HCT116 (cell line): ENCODE results near the gene CMC2. TPM values are rescaled to one million over a fixed set of nuclear protein-coding genes. Genes with fewer than 3 reads are reported as not detected.

ENCODE experiments used
- ATAC-seq: fragments of 200-7000 bp; cut with Tn5 transposase; 2 replicates; pipeline ENCODE4 v1.9.1; 2020; ENCODE audit warnings: mild to moderate bottlenecking, moderate library complexity
- BruUV-seq: library from RNA; stranded (reverse); fragments of 400-500 nt; replicated peaks from 2 replicates; lab custom pipeline; 2021; lab: Mats Ljungman, UMichigan
- CTCF ChIA-PET: fragments of 300-600 bp; sonication (Branson Sonifier 250); formaldehyde crosslinking; loops from one replicate; lab custom pipeline; 2021; ENCODE audit warnings: antibody characterized with exemption; lab: Charles Lee
- POLR2A ChIA-PET: fragments of 300-600, 350-600 bp; sonication (Branson Sonifier 250); formaldehyde crosslinking; loops from one replicate; lab custom pipeline; 2021; ENCODE audit warnings: antibody characterized with exemption; lab: Charles Lee
- RAD21 ChIA-PET, 2 experiments: fragments of 300-600 bp; sonication (Branson Sonifier 250); formaldehyde crosslinking; loops; one replicate each; lab custom pipeline; 2023; ENCODE audit warnings: low total read pairs in 2 of 2; ENCODE audit not compliant: uncharacterized antibody in 2 of 2, unreplicated experiment in 2 of 2, low non-redundant PET in 1 of 2; lab: Charles Lee
- DNase-seq: peaks from one replicate; pipeline ENCODE4 v3.0.0-alpha.2; 2010; ENCODE audit warnings: low read depth, low spot score
- H2AFZ ChIP-seq: fragments of 200-600 bp; shearing (Covaris generic), sonication (generic); 2 replicates; pipeline ENCODE4 v1.6.1; 2017; ENCODE audit warnings: low read depth, mixed run types, mixed read lengths, antibody characterized with exemption, low read length; ENCODE audit not compliant: poor library complexity, severe bottlenecking
- H3K27ac ChIP-seq: 2 replicates; pipeline ENCODE4 v1.5.1; 2012; ENCODE audit warnings: low read depth, low read length
- H3K27me3 ChIP-seq: fragments of 200-600 bp; sonication (generic); 2 replicates; pipeline ENCODE4 v1.6.1; 2016; ENCODE audit warnings: mixed run types, low read length, mixed read lengths; ENCODE audit not compliant: insufficient read depth
- H3K36me3 ChIP-seq, 2 experiments: fragments of 200-500 bp in 1 of 2; fragments of 200-600 bp in 1 of 2; sonication (Bioruptor generic) in 1 of 2; sonication (generic) in 1 of 2; 2 replicates each; pipeline versions ENCODE4 v1.5.1 to v1.6.1; 2014 to 2016; ENCODE audit warnings: low read length in 2 of 2, inconsistent platforms in 1 of 2, mixed read lengths in 1 of 2, mixed run types in 1 of 2; ENCODE audit not compliant: insufficient read depth in 2 of 2, control insufficient read depth in 1 of 2
- H3K4me1 ChIP-seq, 2 experiments: fragments of 200-600 bp in 1 of 2; sonication (generic) in 1 of 2; 2 replicates each; pipeline versions ENCODE4 v1.5.1 to v1.6.1; 2012 to 2017; ENCODE audit warnings: low read length in 2 of 2, inconsistent platforms in 1 of 2, mild to moderate bottlenecking in 1 of 2, mixed read lengths in 1 of 2, mixed run types in 1 of 2, moderate library complexity in 1 of 2; ENCODE audit not compliant: insufficient read depth in 2 of 2, control insufficient read depth in 1 of 2
- H3K4me2 ChIP-seq: fragments of 200-600 bp; sonication (generic); 2 replicates; pipeline ENCODE4 v1.6.1; 2017; ENCODE audit warnings: mixed run types, low read length, mixed read lengths
- H3K4me3 ChIP-seq, 2 experiments: fragments of 200-600 bp in 1 of 2; sonication (generic) in 1 of 2; replicated peaks in 1 of 2; 2 replicates each; pipeline ENCODE4 v1.5.1; 2011 to 2016; ENCODE audit warnings: low read length in 2 of 2, control low read depth in 1 of 2, low read depth in 1 of 2, mild to moderate bottlenecking in 1 of 2, mixed read lengths in 1 of 2, mixed run types in 1 of 2
- H3K79me2 ChIP-seq: fragments of 200-600 bp; sonication (generic); 2 replicates; pipeline ENCODE4 v1.6.1; 2017; ENCODE audit warnings: mild to moderate bottlenecking, mixed run types, low read length, moderate library complexity, mixed read lengths; ENCODE audit not compliant: insufficient read depth
- H3K9ac ChIP-seq: fragments of 200-600 bp; sonication (generic); 2 replicates; pipeline ENCODE4 v1.6.1; 2016; ENCODE audit warnings: low read length, mixed read lengths
- H3K9me2 ChIP-seq: fragments of 200-600 bp; sonication (generic), shearing (Covaris generic); 2 replicates; pipeline ENCODE4 v1.6.1; 2017; ENCODE audit warnings: mixed run types, mild to moderate bottlenecking, moderate library complexity; ENCODE audit not compliant: insufficient read depth
- H3K9me3 ChIP-seq, 2 experiments: fragments of 200-500 bp in 1 of 2; fragments of 200-600 bp in 1 of 2; sonication (Bioruptor generic) in 1 of 2; sonication (generic) in 1 of 2; 2 replicates each; pipeline ENCODE4 v1.6.1; 2014 to 2017; ENCODE audit warnings: low read length in 2 of 2, mixed read lengths in 2 of 2, inconsistent platforms in 1 of 2, low read depth in 1 of 2, mild to moderate bottlenecking in 1 of 2, mixed run types in 1 of 2, moderate library complexity in 1 of 2; ENCODE audit not compliant: control insufficient read depth in 1 of 2, insufficient read depth in 1 of 2
- H4K20me1 ChIP-seq: fragments of 200-600 bp; sonication (generic), shearing (Covaris generic); 2 replicates; pipeline ENCODE4 v1.6.1; 2017; ENCODE audit warnings: mixed run types, mild to moderate bottlenecking, moderate library complexity; ENCODE audit not compliant: insufficient read depth
- ATF3 ChIP-seq: IDR thresholded peaks from 2 replicates; pipeline ENCODE4 v1.6.1; 2012
- CEBPB ChIP-seq: IDR thresholded peaks from 2 replicates; pipeline ENCODE4 v1.6.1; 2012; ENCODE audit warnings: low read depth
- CTCF ChIP-seq, 3 experiments: fragments of 200-600 bp in 1 of 3; sonication (generic) in 1 of 3; IDR thresholded peaks in 2 of 3; conservative IDR thresholded peaks in 1 of 3; 2 replicates each; pipeline ENCODE4 v1.5.1; 2012 to 2017; ENCODE audit warnings: low read depth in 2 of 3, low read length in 2 of 3, antibody characterized with exemption in 1 of 3, borderline replicate concordance in 1 of 3, control low read depth in 1 of 3, mild to moderate bottlenecking in 1 of 3, mixed read lengths in 1 of 3, mixed run types in 1 of 3, moderate library complexity in 1 of 3; ENCODE audit not compliant: insufficient read depth in 1 of 3
- EGR1 ChIP-seq: IDR thresholded peaks from 2 replicates; pipeline ENCODE4 v1.6.1; 2012; ENCODE audit warnings: low read depth
- ELF1 ChIP-seq: IDR thresholded peaks from 2 replicates; pipeline ENCODE4 v1.6.1; 2012; ENCODE audit warnings: low read depth, borderline replicate concordance
- EZH2 ChIP-seq: fragments of 200-600 bp; sonication (generic); IDR thresholded peaks from 2 replicates; pipeline ENCODE4 v1.6.1; 2017; ENCODE audit warnings: antibody characterized with exemption, mixed run types
- MAX ChIP-seq: IDR thresholded peaks from 2 replicates; pipeline ENCODE4 v1.6.1; 2012
- POLR2A ChIP-seq: IDR thresholded peaks from 2 replicates; pipeline ENCODE4 v1.7.0; 2011; ENCODE audit warnings: borderline replicate concordance; ENCODE audit not compliant: insufficient read depth, insufficient read length; ENCODE audit errors: extremely low read depth
- REST ChIP-seq: IDR thresholded peaks from 2 replicates; pipeline ENCODE4 v1.6.1; 2012; ENCODE audit warnings: low read depth
- SP1 ChIP-seq: IDR thresholded peaks from 2 replicates; pipeline ENCODE4 v1.6.1; 2012; ENCODE audit warnings: low read depth
- SRF ChIP-seq: IDR thresholded peaks from 2 replicates; pipeline ENCODE4 v1.6.1; 2012; ENCODE audit warnings: low read depth
- TCF7L2 ChIP-seq: IDR thresholded peaks from 2 replicates; pipeline ENCODE4 v1.7.0; 2011; ENCODE audit warnings: borderline replicate concordance, inconsistent platforms; ENCODE audit not compliant: insufficient read depth, insufficient read length; ENCODE audit errors: extremely low read depth
- YY1 ChIP-seq: IDR thresholded peaks from 2 replicates; pipeline ENCODE4 v1.6.1; 2011; ENCODE audit warnings: low read length, low read depth, moderate library complexity, mild to moderate bottlenecking; ENCODE audit not compliant: insufficient replicate concordance; ENCODE audit errors: extremely low read depth
- ZBTB33 ChIP-seq: IDR thresholded peaks from 2 replicates; pipeline ENCODE4 v1.6.1; 2011; ENCODE audit warnings: mild to moderate bottlenecking, low read length, moderate library complexity; ENCODE audit not compliant: insufficient replicate concordance; ENCODE audit errors: extremely low read depth
- ZFX ChIP-seq: fragments of 450-650 bp; IDR thresholded peaks from 2 replicates; pipeline ENCODE4 v1.6.1; 2017
- ZNF274 ChIP-seq: fragments of 200-500 bp; sonication (Bioruptor generic); IDR thresholded peaks from 2 replicates; pipeline ENCODE4 v1.6.1; 2014; ENCODE audit warnings: mild to moderate bottlenecking, low read depth, low read length, inconsistent platforms
- intact Hi-C: fragments of 100-400 bp; cut with micrococcal nuclease; formaldehyde crosslinking; loops from 2 replicates; pipeline ENCODE4 v1.10.0; 2022
- total RNA-seq: library from RNA; stranded (reverse); gene quantifications from one replicate; pipeline ENCODE4 v1.2.1, GENCODE V29; 2021; ENCODE audit not compliant: unreplicated experiment

Gene CMC2
- total RNA-seq, 1 experiment from 2014 or later = 119 TPM

GRCh38 chr16:80962879-80963278 is 43.8 kb downstream of the CMC2 start (continued):
- TF ChIP-seq CEBPB = no peak
- TF ChIP-seq REST = no peak
- no peak for TF ChIP-seq ELF1
- TF ChIP-seq EGR1 = no peak
- TF ChIP-seq ATF3 = no peak
- TF ChIP-seq ZBTB33 = no peak
- no peak for TF ChIP-seq SP1
- no peak for TF ChIP-seq ZFX
- TF ChIP-seq, all 23 proteins: peak for 0

- H3K79me2 ChIP-seq = no peaks in the 10 kb centered on the region
- ChIA-PET CTCF (no interaction called here), POLR2A (no interaction called here), RAD21 (no interaction called here)
- H3K27me3 ChIP-seq = no peaks in the 10 kb centered on the region
- ATAC-seq = no peak
- H3K9me3 ChIP-seq = no peaks in the 10 kb centered on the region; a peak in 1 of 4 replicates
- no peak overlapping the region for H3K9ac ChIP-seq
- no peak overlapping the region for H3K4me3 ChIP-seq
- intact Hi-C loops = no loop called here
- H3K27ac ChIP-seq = no peak overlapping the region
- H3K9me2 ChIP-seq = no peaks in the 10 kb centered on the region
- DNase-seq = no peak
- no peaks in the 10 kb centered on the region for H4K20me1 ChIP-seq
- H3K36me3 ChIP-seq = no peaks in the 10 kb centered on the region
- H3K4me1 ChIP-seq = no peaks in the 10 kb centered on the region
- no peak overlapping the region for H3K4me2 ChIP-seq
- no peak overlapping the region for H2AFZ ChIP-seq
- BruUV-seq = no TSS peak
- TF ChIP-seq ATF3 = no peak
- TF ChIP-seq ZNF274 = no peak
- no peak for TF ChIP-seq CTCF (IDR thresholded peaks at IDR 0.05 in 2 of 3, conservative IDR thresholded peaks at IDR 0.05 in 1 of 3; ENCODE audit: borderline replicate concordance in 1 of 3, insufficient read depth in 1 of 3, low read depth in 2 of 3, low read length in 2 of 3)
- TF ChIP-seq MAX = no peak
- no peak for TF ChIP-seq POLR2A
- no peak for TF ChIP-seq EGR1
- no peak for TF ChIP-seq YY1
- no peak for TF ChIP-seq EZH2
- no peak for TF ChIP-seq TCF7L2
- no peak for TF ChIP-seq ZFX
- TF ChIP-seq SRF = no peak
Measured at GRCh38 chr16:80958284-80958683, 48.4 kb downstream of the CMC2 start.
